LNCAP (cell line): ENCODE measurements around the gene HJV.

Source experiments
- TF ChIP-seq, protein P1 (sequence below): fragments of 450-650 bp; IDR thresholded peaks from 2 replicates; pipeline ENCODE4 v1.5.1; 2017; ENCODE audit warnings: mild to moderate bottlenecking

Gene HJV

GRCh38 chr1:145993618-145994390 is 27.7 kb downstream of the HJV start:
- TF ChIP-seq, protein P1, sequence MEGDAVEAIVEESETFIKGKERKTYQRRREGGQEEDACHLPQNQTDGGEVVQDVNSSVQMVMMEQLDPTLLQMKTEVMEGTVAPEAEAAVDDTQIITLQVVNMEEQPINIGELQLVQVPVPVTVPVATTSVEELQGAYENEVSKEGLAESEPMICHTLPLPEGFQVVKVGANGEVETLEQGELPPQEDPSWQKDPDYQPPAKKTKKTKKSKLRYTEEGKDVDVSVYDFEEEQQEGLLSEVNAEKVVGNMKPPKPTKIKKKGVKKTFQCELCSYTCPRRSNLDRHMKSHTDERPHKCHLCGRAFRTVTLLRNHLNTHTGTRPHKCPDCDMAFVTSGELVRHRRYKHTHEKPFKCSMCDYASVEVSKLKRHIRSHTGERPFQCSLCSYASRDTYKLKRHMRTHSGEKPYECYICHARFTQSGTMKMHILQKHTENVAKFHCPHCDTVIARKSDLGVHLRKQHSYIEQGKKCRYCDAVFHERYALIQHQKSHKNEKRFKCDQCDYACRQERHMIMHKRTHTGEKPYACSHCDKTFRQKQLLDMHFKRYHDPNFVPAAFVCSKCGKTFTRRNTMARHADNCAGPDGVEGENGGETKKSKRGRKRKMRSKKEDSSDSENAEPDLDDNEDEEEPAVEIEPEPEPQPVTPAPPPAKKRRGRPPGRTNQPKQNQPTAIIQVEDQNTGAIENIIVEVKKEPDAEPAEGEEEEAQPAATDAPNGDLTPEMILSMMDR = no peak

DNA sequence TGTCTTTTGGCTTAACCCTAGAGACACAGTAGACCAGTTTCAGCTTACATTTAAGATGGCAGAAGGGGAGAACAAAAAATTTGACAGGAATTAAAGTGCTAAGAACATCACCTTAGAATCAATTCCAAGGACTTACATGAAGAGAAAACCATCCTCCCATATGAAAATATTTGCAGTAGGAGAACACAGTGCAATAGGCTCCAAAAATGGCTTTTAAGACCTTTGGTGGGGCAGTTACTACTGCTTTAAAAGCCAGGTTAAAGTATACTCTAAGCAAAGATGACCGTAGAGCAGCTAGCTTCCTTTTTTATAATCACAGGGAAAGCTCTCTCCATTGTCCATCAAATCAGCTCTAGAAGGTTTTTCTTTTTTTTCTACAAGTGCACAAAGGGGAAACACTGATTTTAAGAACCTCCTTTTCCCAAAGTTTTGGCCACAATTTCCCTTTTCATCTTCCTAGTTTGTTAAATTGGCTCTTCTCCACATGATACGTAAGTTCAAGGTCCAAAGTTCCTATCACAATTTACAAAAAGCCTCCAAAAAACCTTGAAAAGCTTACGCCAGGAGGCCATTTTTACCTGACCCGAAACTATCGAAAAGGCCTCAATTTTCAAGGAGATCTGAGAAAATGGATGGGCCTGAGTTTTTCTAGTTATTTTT is 28.4 kb downstream of the HJV start:
- TF ChIP-seq, protein P1 = no peak

GRCh38 chr1:145992502-145992936 is 29.0 kb downstream of the HJV start:
- TF ChIP-seq, protein P1 = no peak

DNA sequence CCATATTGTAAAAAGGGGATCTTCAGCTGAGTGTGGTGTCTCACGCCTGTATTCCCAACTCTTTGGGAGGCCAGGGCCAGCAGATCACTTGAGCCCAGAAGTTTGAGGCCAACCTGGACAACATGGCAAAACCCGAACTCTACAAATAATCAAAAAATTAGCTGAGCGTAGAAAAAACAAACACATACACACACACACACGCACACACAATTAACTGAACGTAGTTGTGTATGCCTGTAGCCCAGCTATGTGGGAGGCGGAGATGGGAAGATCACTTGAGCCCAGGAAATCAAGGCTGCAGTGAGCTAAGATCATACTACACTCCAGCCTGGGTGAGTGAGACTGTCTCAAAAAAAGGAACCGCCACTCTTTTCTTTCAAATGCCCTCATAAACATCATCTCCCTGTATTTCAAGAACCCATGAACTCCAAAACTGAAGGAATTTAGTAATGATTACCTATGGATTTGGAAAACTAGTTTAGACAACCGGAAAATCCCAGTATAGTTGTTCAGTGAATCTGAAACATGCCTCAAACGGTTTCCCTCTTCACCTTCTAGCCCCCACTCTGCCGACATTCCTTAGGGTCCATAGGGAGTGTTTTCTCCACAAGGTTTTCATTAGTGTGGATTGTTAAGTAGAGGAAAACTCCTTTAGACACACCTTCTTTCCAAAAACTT is 29.7 kb downstream of the HJV start:
- TF ChIP-seq, protein P1 = no peak

DNA sequence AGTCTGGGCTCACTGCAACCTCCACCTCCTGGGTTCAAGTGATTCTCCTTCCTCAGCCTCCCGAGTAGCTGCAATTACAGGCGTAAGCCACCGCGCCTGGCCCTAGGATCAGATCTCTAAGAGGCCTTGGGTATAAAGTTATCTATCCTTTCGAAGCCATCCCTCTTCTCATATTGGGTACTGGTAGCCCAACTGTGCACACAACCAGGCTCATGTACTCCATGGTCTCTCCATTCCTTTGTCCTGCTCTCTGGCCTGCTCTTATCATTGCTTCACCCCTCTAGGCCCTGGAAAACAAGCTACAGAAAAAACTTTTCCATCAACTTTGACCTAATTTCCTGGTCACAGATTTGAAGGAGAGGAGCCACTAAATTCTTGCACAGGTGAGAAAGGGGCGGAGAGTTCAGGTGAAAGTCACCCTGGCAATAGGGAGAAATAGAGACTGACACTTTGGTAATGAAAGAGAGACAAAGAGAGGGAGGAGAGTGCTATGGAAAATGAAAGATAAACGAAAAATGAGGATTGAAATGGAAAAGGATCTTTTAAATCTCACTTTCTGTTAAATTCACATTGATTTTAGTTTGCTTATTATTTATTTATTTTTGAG is 31.2 kb downstream of the HJV start:
- TF ChIP-seq, protein P1 = no peak

DNA sequence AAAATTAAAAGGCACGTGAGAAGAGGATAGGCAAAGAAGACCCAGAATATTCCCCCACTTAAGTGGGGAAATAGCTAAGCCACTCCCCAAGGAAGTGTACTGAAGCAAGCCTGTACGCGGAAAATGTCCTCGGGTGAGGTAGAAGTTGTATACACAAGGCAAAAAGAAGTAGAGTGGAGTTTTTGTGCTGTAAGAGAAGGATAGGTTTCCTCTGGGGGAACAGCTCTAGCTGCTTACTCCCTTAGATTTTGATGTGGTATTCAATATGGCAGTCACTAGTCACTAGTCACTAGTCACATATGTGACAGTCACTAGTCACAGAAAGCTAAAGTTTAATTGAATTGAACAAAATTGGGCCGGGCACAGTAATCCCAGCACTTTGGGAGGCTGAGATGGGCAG is 32.8 kb downstream of the HJV start:
- TF ChIP-seq, protein P1 = no peak

DNA sequence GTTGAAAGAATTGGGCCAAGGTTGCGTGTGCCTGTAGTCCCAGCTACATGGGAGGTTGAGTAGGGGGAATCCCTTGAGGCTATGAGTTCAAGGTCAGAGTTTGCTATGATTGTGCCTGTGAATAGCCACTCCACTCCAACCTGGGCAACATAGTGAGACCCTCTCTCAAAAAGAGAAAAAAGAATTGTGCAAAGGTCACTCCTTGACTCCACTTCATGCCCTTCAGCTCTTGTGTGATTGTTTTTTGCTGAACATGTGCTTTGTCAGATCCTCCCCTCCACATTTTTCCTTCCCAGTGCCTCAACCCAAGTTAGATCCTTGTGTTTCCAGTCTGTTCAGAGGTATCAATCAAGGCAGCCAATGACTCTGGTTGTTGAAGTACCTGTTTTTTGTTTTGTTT is 33.6 kb downstream of the HJV start:
- TF ChIP-seq, protein P1 = no peak
